ENCODE results near the gene TMPRSS12.
"Not testable (repeated sequence)": the region's sequence is repeated elsewhere in the genome, so short reads cannot be mapped to it uniquely, and the experiment has no call there.

Gene TMPRSS12

DNA sequence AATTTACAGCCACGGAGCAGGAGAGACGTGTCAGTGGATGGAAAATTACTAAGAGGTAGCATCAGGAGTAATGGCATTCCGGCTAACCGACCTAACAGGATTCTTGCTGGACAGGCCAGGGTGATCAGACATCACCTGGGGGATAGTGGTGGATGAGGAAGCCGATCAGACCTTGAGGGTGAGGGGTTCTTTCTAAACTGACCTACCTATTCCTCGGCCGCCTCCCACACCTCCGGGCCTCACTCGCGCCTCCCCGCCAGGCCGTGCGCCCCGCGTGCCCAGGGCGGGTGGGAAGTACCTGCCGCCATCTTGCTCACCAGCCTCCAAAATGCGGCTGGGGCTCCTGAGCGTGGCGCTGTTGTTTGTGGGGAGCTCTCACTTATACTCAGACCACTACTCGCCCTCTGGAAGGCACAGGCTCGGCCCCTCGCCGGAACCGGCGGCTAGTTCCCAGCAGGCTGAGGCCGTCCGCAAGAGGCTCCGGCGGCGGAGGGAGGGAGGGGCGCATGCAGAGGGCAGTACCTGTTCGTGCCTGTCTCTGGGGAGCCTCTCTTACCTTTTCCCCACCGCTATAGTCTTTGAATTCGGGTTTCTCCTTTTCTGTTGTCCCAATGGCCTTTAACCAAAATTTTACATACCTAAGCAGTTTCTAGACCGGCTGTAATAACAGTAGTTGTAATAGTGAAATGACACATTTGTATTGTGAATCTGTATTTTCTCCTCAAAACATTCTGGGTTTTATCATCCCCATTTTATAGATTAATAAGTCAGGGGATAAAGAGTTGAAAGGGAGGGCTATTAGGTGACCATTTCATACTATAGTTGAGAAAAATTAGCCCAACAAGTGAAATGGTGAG, at the start of gene TMPRSS12:
TSS of gene TMPRSS12 (plus strand) at position 290 of the 857 bp plus-strand sequence. CDS start at position 329, 39 bp downstream.
- peaks cover 6% of the 10 kb centered on the region for H3K27me3 ChIP-seq
- no peak within 1 kb of the TSS for H3K27ac ChIP-seq
- TF ChIP-seq CTCF (IDR thresholded peaks at IDR 0.05): no peak
- no peaks in the 10 kb centered on the region for H3K9me3 ChIP-seq
- peak within 1 kb of the TSS in 1 of 2 experiments; percentile 8 for H3K4me3 ChIP-seq (ENCODE audit: low read depth in 1 of 2, low read length in 1 of 2)
- no peaks in the 10 kb centered on the region for H3K4me1 ChIP-seq (ENCODE audit: control insufficient read depth in 1 of 2, insufficient read depth in 1 of 2, low read depth in 1 of 2, low read length in 1 of 2)
- H3K36me3 ChIP-seq: no peaks in the 10 kb centered on the region

GRCh38 chr12:50799908-50800307, 42.8 kb upstream of the TMPRSS12 start:
- H3K4me1 ChIP-seq (ENCODE audit: control insufficient read depth in 1 of 2, insufficient read depth in 1 of 2, low read depth in 1 of 2, low read length in 1 of 2): no peaks in the 10 kb centered on the region
- no peak for TF ChIP-seq CTCF (IDR thresholded peaks at IDR 0.05)
- H3K36me3 ChIP-seq: peaks cover 37% of the 10 kb centered on the region
- H3K27ac ChIP-seq: no peak overlapping the region
- no peak overlapping the region for H3K4me3 ChIP-seq (ENCODE audit: low read depth in 1 of 2, low read length in 1 of 2)
- H3K9me3 ChIP-seq: no peaks in the 10 kb centered on the region
- H3K27me3 ChIP-seq: no peaks in the 10 kb centered on the region

DNA sequence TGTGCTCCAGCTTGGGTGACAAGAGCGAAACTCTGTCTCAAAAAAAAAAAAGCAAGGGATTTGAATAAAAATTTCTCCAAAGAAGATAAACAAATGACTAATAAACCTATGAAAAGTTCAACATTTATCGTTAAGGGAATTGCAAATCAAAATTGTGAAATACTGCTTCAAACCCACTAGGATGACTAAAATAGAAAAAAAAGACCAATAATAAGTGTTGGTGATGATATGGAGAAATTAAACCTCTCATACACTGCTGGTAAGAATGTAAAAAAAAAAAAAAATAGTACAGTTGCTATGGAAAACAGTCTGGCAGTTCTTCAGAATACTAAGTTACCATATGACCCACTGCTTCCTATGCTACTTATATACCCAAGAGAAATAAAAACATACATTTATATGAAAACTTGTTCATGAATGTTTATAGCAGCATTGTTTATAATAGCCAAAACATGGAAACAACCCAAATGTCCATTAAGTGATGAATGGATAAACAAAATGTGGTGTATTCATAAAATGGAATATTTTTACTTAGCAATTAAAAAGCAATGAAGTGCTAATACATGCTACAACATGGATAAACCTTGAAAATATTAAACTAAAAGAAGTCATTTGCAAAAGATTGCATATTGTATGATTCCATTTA, 39.4 kb upstream of the TMPRSS12 start:
- TF ChIP-seq CTCF (IDR thresholded peaks at IDR 0.05): no peak
- Histone ChIP-seq H3K27me3 (no peaks in the 10 kb centered on the region), H3K4me3 (ENCODE audit: low read depth in 1 of 2, low read length in 1 of 2) (no peak overlapping the region), H3K36me3 (peaks cover 10% of the 10 kb centered on the region), H3K9me3 (no peaks in the 10 kb centered on the region), H3K27ac (no peak overlapping the region), H3K4me1 (ENCODE audit: control insufficient read depth in 1 of 2, insufficient read depth in 1 of 2, low read depth in 1 of 2, low read length in 1 of 2) (no peaks in the 10 kb centered on the region)

DNA sequence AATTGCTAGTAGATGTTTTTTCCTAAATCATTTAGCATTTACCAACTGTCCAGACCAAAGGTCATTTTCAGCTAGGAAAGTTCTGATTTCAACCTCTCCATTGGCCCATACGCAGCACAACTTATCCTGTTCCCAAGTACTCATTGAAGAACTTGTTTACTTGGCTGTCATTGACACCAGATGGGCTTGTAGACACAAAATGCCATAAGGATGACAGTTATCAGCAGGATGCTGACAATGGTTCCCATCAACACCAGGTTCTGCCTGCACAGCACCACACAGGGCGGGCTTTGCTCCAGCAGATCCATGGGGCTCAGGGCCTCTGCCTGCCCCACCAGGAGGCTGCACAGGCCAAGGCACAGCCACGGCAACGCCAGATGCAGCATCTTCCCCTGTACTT, 36.5 kb upstream of the TMPRSS12 start:
- H3K9me3 ChIP-seq: no peaks in the 10 kb centered on the region
- no peak overlapping the region for H3K27ac ChIP-seq
- H3K4me1 ChIP-seq (ENCODE audit: control insufficient read depth in 1 of 2, insufficient read depth in 1 of 2, low read depth in 1 of 2, low read length in 1 of 2): no peaks in the 10 kb centered on the region
- H3K4me3 ChIP-seq (ENCODE audit: low read depth in 1 of 2, low read length in 1 of 2): no peak overlapping the region
- H3K27me3 ChIP-seq: no peaks in the 10 kb centered on the region
- TF ChIP-seq CTCF (IDR thresholded peaks at IDR 0.05): no peak
- peaks cover 19% of the 10 kb centered on the region for H3K36me3 ChIP-seq

- not testable (repeated sequence) for H3K9me3 ChIP-seq; H3K27me3 ChIP-seq; H3K4me1 ChIP-seq (ENCODE audit: control insufficient read depth in 1 of 2, insufficient read depth in 1 of 2, low read depth in 1 of 2, low read length in 1 of 2); H3K4me3 ChIP-seq (ENCODE audit: low read depth in 1 of 2, low read length in 1 of 2); H3K27ac ChIP-seq
- peaks cover 41% of the 10 kb centered on the region for H3K36me3 ChIP-seq
Measured at GRCh38 chr12:50809131-50809530, 33.6 kb upstream of the TMPRSS12 start.

DNA sequence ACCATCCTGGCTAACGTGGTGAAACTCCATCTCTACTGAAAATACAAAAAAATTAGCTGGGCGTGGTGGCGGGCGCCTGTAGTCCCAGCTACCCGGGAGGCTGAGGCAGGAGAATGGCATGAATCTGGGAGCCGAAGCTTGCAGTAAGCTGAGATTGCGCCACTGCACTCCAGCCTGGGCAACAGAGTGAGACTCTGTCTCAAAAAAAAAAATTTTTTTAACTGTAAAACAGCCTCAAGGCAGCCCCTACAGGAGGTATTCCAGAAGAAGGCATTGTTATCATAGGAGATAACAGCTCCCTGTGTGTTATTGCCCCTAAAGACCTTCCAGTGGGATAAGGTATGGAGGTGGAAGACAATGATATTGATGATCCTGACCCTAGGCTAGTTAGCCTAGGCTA, 27.8 kb upstream of the TMPRSS12 start:
- H3K4me3 ChIP-seq (ENCODE audit: low read depth in 1 of 2, low read length in 1 of 2); H3K9me3 ChIP-seq; H3K27ac ChIP-seq; H3K4me1 ChIP-seq (ENCODE audit: control insufficient read depth in 1 of 2, insufficient read depth in 1 of 2, low read depth in 1 of 2, low read length in 1 of 2); H3K27me3 ChIP-seq: not testable (repeated sequence)
- H3K36me3 ChIP-seq: peaks cover 93% of the 10 kb centered on the region
